ENCODE data around the gene CASP10.

The CASP10 gene

GRCh38 chr2:201254081-201254730 is 71.3 kb downstream of the CASP10 start:
- Mint-ChIP-seq H3K9me3 (no peaks in the 10 kb centered on the region), H3K36me3 (ENCODE audit: low read depth) (no peaks in the 10 kb centered on the region), H3K27me3 (ENCODE audit: low read depth) (no peaks in the 10 kb centered on the region), H3K4me1 (peaks cover 13% of the 10 kb centered on the region), H3K4me3 (no peak overlapping the region), H3K27ac (peak overlapping the region in 1 of 3 experiments; percentile 74)
- TF ChIP-seq, protein P1, sequence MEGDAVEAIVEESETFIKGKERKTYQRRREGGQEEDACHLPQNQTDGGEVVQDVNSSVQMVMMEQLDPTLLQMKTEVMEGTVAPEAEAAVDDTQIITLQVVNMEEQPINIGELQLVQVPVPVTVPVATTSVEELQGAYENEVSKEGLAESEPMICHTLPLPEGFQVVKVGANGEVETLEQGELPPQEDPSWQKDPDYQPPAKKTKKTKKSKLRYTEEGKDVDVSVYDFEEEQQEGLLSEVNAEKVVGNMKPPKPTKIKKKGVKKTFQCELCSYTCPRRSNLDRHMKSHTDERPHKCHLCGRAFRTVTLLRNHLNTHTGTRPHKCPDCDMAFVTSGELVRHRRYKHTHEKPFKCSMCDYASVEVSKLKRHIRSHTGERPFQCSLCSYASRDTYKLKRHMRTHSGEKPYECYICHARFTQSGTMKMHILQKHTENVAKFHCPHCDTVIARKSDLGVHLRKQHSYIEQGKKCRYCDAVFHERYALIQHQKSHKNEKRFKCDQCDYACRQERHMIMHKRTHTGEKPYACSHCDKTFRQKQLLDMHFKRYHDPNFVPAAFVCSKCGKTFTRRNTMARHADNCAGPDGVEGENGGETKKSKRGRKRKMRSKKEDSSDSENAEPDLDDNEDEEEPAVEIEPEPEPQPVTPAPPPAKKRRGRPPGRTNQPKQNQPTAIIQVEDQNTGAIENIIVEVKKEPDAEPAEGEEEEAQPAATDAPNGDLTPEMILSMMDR (IDR thresholded peaks at IDR 0.05; ENCODE audit: unreplicated experiment in 3 of 3) = no peak

DNA sequence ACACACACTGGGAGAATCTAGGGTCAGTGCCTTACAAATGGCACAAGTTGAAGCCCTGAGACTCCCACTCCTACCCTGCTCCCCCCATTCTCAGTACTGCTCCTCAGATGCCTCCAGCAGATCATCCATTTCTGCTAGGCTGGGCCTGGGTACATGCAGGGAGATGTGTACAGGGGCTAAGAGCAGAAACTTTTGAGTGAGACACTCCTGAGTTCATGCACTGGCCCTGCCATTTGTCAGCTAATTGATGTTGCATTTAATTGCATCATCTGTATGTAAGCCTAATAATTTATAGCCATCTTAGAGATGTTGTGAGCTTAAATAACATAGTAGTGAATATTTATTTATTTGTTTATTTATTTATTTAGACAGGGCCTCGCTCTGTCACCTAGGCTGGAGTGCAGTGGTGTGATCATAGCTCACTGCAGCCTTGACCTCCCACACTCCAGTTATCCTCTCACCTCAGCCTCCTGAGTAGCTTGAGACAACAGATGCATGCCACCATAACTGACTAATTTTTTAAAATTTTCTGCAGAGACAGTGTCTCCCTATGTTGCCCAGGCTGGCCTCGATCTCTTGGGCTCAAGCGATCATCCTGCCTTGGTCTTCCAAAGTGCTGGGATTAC is 72.6 kb downstream of the CASP10 start:
- Mint-ChIP-seq H3K27me3 (ENCODE audit: low read depth) (no peaks in the 10 kb centered on the region), H3K9me3 (no peaks in the 10 kb centered on the region), H3K4me3 (no peak overlapping the region), H3K36me3 (ENCODE audit: low read depth) (no peaks in the 10 kb centered on the region), H3K27ac (peak overlapping the region in 1 of 3 experiments; percentile 22), H3K4me1 (peaks cover 13% of the 10 kb centered on the region)
- TF ChIP-seq, protein P1 (IDR thresholded peaks at IDR 0.05; ENCODE audit: unreplicated experiment in 3 of 3) = no peak

- Mint-ChIP-seq H3K36me3 (ENCODE audit: low read depth) (no peaks in the 10 kb centered on the region), H3K9me3 (no peaks in the 10 kb centered on the region), H3K27ac (peak overlapping the region in 1 of 3 experiments; percentile 81), H3K27me3 (ENCODE audit: low read depth) (no peaks in the 10 kb centered on the region), H3K4me1 (peaks cover 13% of the 10 kb centered on the region), H3K4me3 (no peak overlapping the region)
- TF ChIP-seq, protein P1 (IDR thresholded peaks at IDR 0.05; ENCODE audit: unreplicated experiment in 3 of 3) = no peak
Observed at GRCh38 chr2:201256082-201256481, 73.1 kb downstream of the CASP10 start.

DNA sequence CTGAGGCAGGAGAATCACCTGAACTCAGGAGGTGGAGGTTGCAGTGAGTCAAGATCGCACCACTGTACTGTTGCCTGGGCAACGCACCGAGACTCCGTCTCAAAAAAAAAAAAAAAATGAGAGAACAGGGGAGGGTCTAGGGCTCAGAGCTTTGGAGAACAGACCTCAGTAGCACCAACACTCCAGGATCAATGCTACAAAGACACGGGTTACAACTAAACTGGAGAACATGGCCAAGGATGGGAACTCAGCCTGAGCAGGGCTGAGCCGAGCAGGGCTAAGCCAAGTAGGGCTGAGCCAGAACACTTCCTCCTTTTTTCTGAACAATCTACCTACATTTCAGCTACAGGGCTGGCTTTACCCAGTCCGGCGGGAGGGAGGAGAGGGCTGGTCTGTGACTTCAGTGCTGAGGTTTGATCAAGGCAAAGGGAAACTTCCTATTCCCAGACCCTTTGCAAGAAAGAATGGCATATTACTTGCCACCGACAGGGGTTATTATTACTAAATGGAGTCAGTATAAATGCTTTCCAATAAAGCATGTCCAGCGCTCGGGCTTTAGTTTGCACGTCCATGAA is 74.5 kb downstream of the CASP10 start:
- H3K27ac Mint-ChIP-seq = peak overlapping the region; percentile 93 to 100 (median 98)
- no peaks in the 10 kb centered on the region for H3K36me3 Mint-ChIP-seq (ENCODE audit: low read depth)
- TF ChIP-seq, protein P1 (IDR thresholded peaks at IDR 0.05; ENCODE audit: unreplicated experiment in 3 of 3) = no peak
- no peaks in the 10 kb centered on the region for H3K9me3 Mint-ChIP-seq
- H3K4me3 Mint-ChIP-seq = peak overlapping the region; percentile 81 to 92 (median 91)
- H3K27me3 Mint-ChIP-seq (ENCODE audit: low read depth) = no peaks in the 10 kb centered on the region
- peaks cover 21% of the 10 kb centered on the region for H3K4me1 Mint-ChIP-seq

GRCh38 chr2:201257956-201258665 is 75.2 kb downstream of the CASP10 start:
- peaks cover 25% of the 10 kb centered on the region for H3K4me1 Mint-ChIP-seq
- no peaks in the 10 kb centered on the region for H3K9me3 Mint-ChIP-seq
- H3K27ac Mint-ChIP-seq = peak overlapping the region; percentile 93 to 100 (median 98)
- H3K4me3 Mint-ChIP-seq = peak overlapping the region; percentile 81 to 92 (median 91)
- H3K36me3 Mint-ChIP-seq (ENCODE audit: low read depth) = no peaks in the 10 kb centered on the region
- TF ChIP-seq, protein P1 (IDR thresholded peaks at IDR 0.05; ENCODE audit: unreplicated experiment in 3 of 3) = no peak
- no peaks in the 10 kb centered on the region for H3K27me3 Mint-ChIP-seq (ENCODE audit: low read depth)

All from nephron (organoid).